ENCODE data around the gene ELK4.

GRCh38 chr1:205662791-205663190 is 31.0 kb upstream of the ELK4 start:
- TF ChIP-seq CTCF (IDR thresholded peaks at IDR 0.05) (no peak), POLR2A (IDR thresholded peaks at IDR 0.05) (no peak)

All from heart left ventricle (tissue), 13 donors.